Epidermal melanocyte (primary cell): ENCODE measurements around the gene APOL3.
"Not testable (repeated sequence)": the region's sequence is repeated elsewhere in the genome, so short reads cannot be mapped to it uniquely, and the experiment has no call there.

Source experiments
- DNase-seq: peaks from one replicate; pipeline ENCODE4 v3.0.0; 2011; ENCODE audit warnings: low spot score; ENCODE audit not compliant: insufficient read length

The APOL3 gene

GRCh38 chr22:36104435-36104834 lies 56.1 kb downstream of the APOL3 start:
- no peak for DNase-seq

DNA sequence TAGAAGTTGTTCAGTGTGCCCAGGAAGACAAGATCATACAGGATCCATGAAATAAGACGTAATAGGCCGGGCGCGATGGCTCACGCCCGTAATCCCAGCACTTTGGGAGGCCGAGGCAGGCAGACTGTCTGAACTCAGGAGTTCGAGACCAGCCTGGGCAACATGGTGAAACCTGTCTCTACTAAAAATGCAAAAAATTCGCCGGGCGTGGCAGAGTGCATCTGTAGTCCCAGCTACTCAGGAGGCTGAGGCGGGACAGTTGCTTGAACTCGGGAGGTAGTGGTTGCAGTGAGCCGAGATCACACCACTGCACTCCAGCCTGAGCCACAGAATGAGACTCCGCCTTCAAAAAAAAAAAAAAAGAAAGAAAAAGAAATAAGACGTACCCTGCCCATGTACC lies 56.7 kb downstream of the APOL3 start:
- DNase-seq = no peak

GRCh38 chr22:36102995-36103394 lies 57.6 kb downstream of the APOL3 start:
- DNase-seq = no peak

DNA sequence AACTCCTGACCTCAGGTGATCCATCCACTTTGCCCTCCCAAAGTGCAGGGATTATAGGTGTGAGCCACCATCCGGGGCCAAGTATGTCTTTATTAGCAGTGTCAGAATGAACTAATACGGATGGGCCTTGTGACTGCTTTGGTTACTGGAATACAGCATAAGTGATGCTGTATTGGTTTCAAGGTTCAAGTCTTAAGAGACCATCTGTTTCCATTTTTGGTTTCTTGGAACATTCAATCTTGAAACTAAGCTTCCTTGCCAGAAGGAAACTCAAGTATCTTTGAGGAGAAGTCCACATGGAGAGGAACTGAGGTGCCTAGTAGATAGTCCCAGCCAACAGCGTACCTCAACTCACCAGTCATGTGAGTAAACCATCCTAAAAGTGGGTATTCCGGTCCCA lies 58.8 kb downstream of the APOL3 start:
- no peak for DNase-seq

DNA sequence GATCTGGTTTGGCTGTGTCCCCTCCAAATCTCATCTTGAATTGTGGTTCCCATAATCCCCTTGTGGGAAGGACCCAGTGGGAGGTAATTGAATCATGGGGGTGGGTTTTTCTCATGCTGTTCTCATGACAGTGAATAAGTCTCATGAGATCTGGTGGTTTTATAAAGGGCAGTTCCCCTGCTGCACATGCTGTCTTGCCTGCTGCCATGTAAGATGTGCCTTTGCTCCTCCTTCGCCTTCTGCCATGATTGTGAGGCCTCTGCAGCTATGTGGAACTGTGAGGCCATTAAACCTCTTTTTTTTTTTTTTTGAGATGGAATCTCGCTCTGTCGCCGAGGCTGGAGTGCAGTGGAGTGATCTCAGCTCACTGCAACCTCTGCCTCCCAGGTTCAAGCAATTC lies 59.6 kb downstream of the APOL3 start:
- DNase-seq = not testable (repeated sequence)

DNA sequence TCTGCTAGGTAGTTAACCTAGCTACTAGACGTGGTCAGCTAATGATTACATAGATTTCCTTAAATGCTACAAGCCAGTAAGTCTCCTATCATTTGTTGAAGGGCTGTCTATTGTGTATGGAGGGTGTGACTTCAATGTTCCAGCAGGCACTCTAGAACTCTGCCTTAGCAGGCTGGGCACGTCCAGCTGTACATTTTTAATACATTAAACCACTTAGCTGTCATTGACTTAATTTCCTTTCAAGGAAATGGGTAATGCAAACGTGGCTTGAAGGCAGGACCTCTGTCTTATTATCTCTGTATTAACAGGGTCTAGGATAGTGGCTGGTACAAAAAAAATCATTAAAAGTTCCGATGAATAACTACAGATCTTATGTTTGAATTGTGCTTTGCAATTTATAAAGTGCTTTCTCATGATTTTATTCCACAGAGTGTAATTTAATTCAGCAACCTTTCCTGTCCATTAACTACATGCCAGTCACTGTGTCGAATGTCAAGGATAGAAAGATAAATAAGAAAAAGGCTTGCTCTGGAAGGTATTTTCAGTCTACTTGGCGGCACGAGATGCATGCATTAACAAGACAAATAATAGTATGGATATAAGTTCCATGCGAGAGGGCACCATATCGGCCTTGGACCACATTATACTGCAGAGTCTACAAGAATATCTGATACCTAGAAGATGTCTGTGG lies 60.3 kb downstream of the APOL3 start:
- DNase-seq = no peak

DNA sequence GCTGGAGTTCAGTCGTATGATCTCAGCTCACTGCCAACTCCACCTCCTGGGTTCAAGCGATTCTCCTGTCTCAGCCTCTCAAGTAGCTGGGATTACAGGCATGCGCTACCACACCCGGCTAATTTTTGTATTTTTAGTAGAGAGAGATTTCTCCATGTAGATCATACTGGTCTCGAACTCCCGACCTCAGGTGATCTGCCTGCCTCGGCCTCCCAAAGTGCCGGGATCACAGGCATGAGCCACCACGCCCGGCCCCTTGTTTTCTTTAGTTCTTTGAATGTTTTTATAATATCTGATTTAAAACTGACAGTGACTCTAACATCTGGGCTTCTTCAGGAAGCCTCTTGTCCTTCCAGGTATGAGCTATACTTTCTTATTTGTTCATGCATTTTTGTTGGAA lies 61.0 kb downstream of the APOL3 start:
- DNase-seq = not testable (repeated sequence)

GRCh38 chr22:36097880-36098279 lies 62.7 kb downstream of the APOL3 start:
- DNase-seq = no peak

DNA sequence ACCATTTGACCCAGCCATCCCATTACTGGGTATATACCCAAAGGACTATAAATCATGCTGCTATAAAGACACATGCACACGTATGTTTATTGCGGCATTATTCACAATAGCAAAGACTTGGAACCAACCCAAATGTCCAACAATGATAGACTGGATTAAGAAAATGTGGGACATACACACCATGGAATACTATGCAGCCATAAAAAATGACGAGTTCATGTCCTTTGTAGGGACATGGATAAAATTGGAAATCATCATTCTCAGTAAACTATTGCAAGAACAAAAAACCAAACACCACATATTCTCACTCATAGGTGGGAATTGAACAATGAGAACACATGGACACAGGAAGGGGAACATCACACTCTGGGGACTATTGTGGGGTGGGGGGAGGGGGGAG lies 69.8 kb downstream of the APOL3 start:
- not testable (repeated sequence) for DNase-seq
